Bone marrow (tissue), 2 donors: ENCODE data around the gene CHN2.
"Not testable (repeated sequence)": the region's sequence is repeated elsewhere in the genome, so short reads cannot be mapped to it uniquely, and the experiment has no call there.

Experiments used
- DNase-seq, 2 donors: peaks; one replicate each; lab custom pipeline; 2025; lab: John Stamatoyannopoulos, UW

Gene CHN2

GRCh38 chr7:29495653-29496052, 301.1 kb downstream of the CHN2 start:
- no peak for DNase-seq

DNA sequence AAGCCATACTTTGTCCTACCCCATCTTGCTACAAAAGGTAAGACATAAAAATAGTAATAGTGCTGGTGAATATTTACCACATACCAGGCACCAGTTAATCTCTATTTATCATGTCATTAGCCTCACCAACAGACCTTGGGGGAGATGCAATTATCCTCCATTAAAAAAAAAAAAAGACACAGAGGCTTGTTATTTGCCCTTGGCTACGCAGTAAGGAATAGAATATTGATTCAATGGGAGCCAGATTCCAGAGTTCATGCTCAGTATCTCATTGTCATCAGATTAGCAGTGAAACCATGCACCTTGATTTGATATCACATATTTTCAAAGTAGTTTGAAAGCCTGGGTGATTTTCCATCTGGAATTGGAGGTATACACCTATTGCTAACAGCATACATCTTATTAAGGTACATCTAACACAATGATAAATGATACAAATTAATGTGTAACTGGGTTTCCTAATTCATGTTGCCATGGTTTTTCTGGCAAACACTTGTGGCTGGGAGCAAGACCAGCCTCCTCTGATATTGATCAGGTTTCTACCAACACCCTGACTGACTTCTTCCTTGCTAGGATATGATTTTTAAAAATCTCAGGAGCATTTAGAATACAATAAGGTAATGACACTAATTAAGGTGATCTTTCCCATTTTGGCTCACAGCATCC, 301.9 kb downstream of the CHN2 start:
- DNase-seq = no peak

- DNase-seq = no peak
Observed at GRCh38 chr7:29499932-29500331, 305.4 kb downstream of the CHN2 start.

DNA sequence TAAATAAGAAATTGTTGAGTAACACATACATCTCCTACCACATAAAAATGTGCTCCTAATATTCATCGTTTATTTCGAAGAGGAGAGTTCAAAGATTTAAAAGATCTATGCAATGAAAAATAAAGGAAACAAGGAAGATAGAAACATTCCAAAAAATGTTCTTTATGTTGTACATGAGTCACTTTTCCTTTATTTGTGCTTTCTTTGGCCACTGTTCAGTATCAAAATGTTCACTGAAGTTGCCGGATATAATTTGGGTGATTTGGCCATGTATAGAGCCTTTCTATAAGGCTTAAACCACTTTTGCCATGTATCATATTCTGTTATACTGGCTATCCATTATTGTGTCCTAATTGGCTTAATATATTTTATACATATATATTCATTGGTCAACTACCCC, 306.1 kb downstream of the CHN2 start:
- no peak for DNase-seq

GRCh38 chr7:29502133-29502532, 307.6 kb downstream of the CHN2 start:
- DNase-seq = no peak

DNA sequence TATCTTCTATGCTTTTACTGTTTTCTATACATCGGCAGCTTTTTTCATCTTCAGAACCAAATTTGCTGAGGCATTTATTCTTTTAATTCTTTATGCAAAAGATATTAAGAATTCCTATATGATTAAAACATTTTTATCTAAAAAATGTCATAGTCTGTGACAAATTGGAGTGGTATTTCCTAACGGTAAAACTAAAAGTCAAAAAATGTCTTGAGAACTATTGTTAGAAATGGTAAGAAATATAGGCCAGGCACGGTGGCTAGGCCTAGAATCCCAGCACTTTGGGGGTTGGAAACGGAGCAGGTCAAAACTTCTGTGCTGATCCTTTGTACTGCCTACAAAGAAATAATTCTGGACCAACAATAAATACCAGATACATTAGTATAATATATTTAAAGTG, 311.4 kb downstream of the CHN2 start:
- no peak for DNase-seq

DNA sequence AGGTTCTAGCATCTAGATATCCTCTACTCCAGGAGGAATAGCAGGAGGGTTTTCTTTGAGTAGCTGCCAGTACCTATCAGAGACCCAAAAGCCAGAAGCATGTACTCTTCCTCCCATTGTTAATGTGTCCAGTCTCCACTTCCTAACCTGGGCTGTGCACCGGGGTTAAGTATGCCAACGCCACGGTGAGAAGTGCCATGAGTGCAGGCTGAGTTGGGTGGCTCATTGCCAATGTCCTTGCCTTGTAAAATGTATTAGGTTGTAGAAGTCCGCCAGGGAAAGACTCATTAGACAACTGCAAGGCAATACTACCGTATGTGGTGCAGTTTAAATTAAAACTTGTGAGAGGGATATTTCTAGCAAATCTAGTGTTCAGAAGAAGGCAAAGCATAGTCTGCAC, 314.0 kb downstream of the CHN2 start:
- DNase-seq = no peak

DNA sequence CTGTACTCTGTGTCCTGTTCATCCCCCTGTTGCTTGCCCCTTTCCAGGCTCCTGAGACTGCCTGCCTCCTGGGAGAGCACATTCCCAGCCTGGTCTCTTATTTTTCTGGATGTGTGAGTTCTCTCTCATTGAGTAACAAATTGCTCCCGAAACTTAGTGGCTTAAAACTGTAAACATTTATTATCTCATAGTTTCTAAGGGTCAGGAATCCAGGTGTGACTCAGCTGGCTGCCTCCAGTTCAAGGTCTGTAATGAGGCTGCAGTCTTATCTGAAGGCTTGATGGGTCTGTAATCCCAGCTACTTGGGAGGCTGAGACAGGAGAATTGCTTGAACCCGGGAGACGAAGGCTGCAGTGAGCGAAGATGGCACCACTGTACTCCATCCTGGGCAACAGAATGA, 315.5 kb downstream of the CHN2 start:
- DNase-seq = no peak

GRCh38 chr7:29511337-29511736, 316.8 kb downstream of the CHN2 start:
- no peak for DNase-seq

- no peak for DNase-seq
Observed at GRCh38 chr7:29511851-29512250, 317.3 kb downstream of the CHN2 start.

DNA sequence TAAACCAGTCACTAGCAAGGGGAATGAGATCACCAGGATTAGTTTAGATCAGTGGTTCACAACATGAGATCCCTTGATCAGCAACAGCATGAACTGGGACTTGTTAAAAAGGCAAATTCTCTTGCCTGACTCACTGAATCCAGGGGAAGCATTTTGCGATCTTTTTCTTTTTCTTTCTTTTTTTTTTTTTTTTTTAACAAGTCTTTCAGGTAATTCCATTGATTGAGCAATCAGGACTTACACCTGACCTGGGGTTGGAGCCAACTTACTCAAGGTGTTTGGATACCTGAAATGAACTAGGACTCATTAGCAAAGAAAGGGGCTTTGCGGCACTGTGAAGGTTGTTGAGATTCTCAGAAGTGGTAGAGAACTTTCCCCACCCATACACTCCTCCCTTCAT, 321.9 kb downstream of the CHN2 start:
- DNase-seq = no peak

- no peak for DNase-seq
Observed at GRCh38 chr7:29518616-29519015, 324.0 kb downstream of the CHN2 start.

GRCh38 chr7:29523728-29524127, 329.2 kb downstream of the CHN2 start:
- DNase-seq = no peak

DNA sequence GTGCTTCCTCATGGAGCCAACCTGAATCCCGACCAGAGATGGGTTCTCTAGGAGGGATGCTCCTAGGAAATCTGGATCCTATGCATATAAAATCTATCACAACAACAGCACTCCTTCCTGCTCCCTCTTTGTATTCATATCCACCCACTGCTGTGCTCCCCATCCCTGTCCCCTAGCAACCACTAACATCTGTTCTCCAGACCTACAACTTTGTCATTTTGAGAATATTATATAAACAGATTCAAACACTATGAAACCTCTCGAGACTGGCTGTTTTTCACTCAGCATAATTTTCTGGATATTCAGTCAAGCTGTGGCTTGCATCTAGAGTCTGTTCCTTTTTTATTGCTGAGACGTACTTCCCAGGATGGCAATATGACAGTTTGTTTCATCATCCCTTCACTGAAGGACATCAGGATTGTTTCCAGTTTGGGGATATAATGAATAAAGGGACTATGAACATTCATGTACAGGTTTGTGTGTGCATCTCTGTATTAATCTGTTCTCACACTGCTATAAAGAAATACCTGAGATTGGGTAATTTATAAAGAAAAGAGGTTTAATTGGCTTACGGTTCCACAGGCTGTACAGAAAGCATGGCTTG, 333.0 kb downstream of the CHN2 start:
- DNase-seq = no peak

DNA sequence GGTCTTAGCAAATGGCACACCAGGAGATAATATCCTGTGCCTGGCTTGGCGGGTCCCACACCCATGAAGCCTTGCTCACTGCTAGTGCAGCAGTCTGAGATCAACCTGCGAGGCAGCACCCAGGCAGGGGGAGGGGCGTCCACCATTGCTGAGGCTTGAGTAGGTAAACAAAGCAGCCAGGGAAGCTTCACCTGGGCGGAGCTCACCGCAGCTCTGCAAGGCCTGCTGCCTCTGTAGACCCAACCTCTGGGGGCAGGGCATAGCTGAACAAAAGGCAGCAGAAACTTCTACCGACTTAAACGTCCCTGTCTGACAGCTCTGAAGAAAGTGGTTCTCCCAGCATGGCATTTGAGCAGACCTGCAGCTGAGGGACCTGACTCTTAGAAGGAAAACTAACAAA, 334.0 kb downstream of the CHN2 start:
- DNase-seq = not testable (repeated sequence)
